Liver (tissue), 9 donors: ENCODE measurements around the gene LRPPRC. TPM values are rescaled to one million over a fixed set of nuclear protein-coding genes. Genes with fewer than 3 reads are reported as not detected.

Source experiments
- DNase-seq: peaks from one replicate; pipeline ENCODE4 v3.0.0-alpha.2; 2017; ENCODE audit warnings: low spot score
- H3K27ac ChIP-seq, 2 donors: one replicate each; pipeline ENCODE4 v1.7.0; 2013; ENCODE audit warnings: inconsistent platforms in 2 of 2, low read length in 2 of 2, control low read depth in 1 of 2, low read depth in 1 of 2, mild to moderate bottlenecking in 1 of 2
- H3K27me3 ChIP-seq, 4 donors: one replicate each; pipeline versions ENCODE4 v1.6.1 to v1.7.0; 2013; ENCODE audit warnings: low read length in 3 of 4, inconsistent platforms in 1 of 4, mild to moderate bottlenecking in 1 of 4, moderate library complexity in 1 of 4; ENCODE audit not compliant: control insufficient read depth in 4 of 4, insufficient read depth in 4 of 4
- H3K36me3 ChIP-seq, 4 donors: one replicate each; pipeline versions ENCODE4 v1.6.1 to v1.7.0; 2013; ENCODE audit warnings: low read length in 3 of 4, mild to moderate bottlenecking in 3 of 4, low read depth in 1 of 4, moderate library complexity in 1 of 4; ENCODE audit not compliant: control insufficient read depth in 4 of 4, insufficient read depth in 3 of 4
- H3K4me1 ChIP-seq, 4 donors: one replicate each; pipeline versions ENCODE4 v1.6.1 to v1.7.0; 2013; ENCODE audit warnings: low read length in 3 of 4, mild to moderate bottlenecking in 3 of 4, moderate library complexity in 1 of 4; ENCODE audit not compliant: control insufficient read depth in 4 of 4, insufficient read depth in 4 of 4
- H3K4me3 ChIP-seq, 3 donors: one replicate each; pipeline versions ENCODE4 v1.6.1 to v1.7.0; 2013; ENCODE audit warnings: low read length in 3 of 3, control low read depth in 1 of 3, low read depth in 1 of 3, mild to moderate bottlenecking in 1 of 3
- H3K9ac ChIP-seq, 2 donors: one replicate each; pipeline ENCODE4 v1.7.0; 2013; ENCODE audit warnings: low read length in 2 of 2, mild to moderate bottlenecking in 2 of 2, moderate library complexity in 2 of 2, control low read depth in 1 of 2, low read depth in 1 of 2
- H3K9me3 ChIP-seq, 4 donors: one replicate each; pipeline versions ENCODE4 v1.6.1 to v1.7.0; 2013; ENCODE audit warnings: low read length in 3 of 4; ENCODE audit not compliant: control insufficient read depth in 4 of 4
- CTCF ChIP-seq: fragments of 150-350 bp; IDR thresholded peaks from 2 replicates; pipeline ENCODE4 v1.5.1; 2017; ENCODE audit warnings: improper control_type of control experiment, low read depth, low read length; ENCODE audit not compliant: missing input control
- EGR1 ChIP-seq, 2 donors: IDR thresholded peaks; 2 replicates each; pipeline ENCODE4 v1.6.1; 2016 to 2018; ENCODE audit warnings: antibody characterized with exemption in 2 of 2, low read depth in 2 of 2
- FOXA1 ChIP-seq: IDR thresholded peaks from 2 replicates; pipeline ENCODE4 v1.6.1; 2016; ENCODE audit warnings: antibody characterized with exemption
- GABPA ChIP-seq, 2 donors: IDR thresholded peaks in 1 of 2; conservative IDR thresholded peaks in 1 of 2; 2 replicates each; pipeline ENCODE4 v1.6.1; 2016; ENCODE audit warnings: antibody characterized with exemption in 2 of 2, mild to moderate bottlenecking in 1 of 2, moderate library complexity in 1 of 2
- HNF4A ChIP-seq, 2 donors: conservative IDR thresholded peaks; 2 replicates each; pipeline ENCODE4 v1.6.1; 2016; ENCODE audit warnings: antibody characterized with exemption in 2 of 2, mild to moderate bottlenecking in 2 of 2
- HNF4G ChIP-seq: IDR thresholded peaks from 2 replicates; pipeline ENCODE4 v1.6.1; 2016; ENCODE audit warnings: antibody characterized with exemption
- JUND ChIP-seq, 2 donors: IDR thresholded peaks; 2 replicates each; pipeline ENCODE4 v1.6.1; 2016; ENCODE audit warnings: antibody characterized with exemption in 2 of 2
- MAX ChIP-seq: IDR thresholded peaks from 2 replicates; pipeline ENCODE4 v1.6.1; 2016; ENCODE audit warnings: antibody characterized with exemption
- NR2F2 ChIP-seq: IDR thresholded peaks from 2 replicates; pipeline ENCODE4 v1.6.1; 2016; ENCODE audit warnings: antibody characterized with exemption
- RAD21 ChIP-seq, 2 donors: IDR thresholded peaks; 2 replicates each; pipeline ENCODE4 v1.6.1; 2016; ENCODE audit warnings: antibody characterized with exemption in 2 of 2, mild to moderate bottlenecking in 2 of 2
- REST ChIP-seq: IDR thresholded peaks from 2 replicates; pipeline ENCODE4 v1.6.1; 2016; ENCODE audit warnings: antibody characterized with exemption, mild to moderate bottlenecking
- RXRA ChIP-seq, 2 donors: IDR thresholded peaks; 2 replicates each; pipeline ENCODE4 v1.6.1; 2017 to 2018; ENCODE audit warnings: antibody characterized with exemption in 2 of 2, mild to moderate bottlenecking in 1 of 2
- SP1 ChIP-seq: IDR thresholded peaks from 2 replicates; pipeline ENCODE4 v1.6.1; 2018; ENCODE audit warnings: antibody characterized with exemption, mild to moderate bottlenecking
- TAF1 ChIP-seq: conservative IDR thresholded peaks from 2 replicates; pipeline ENCODE4 v1.6.1; 2016; ENCODE audit warnings: antibody characterized with exemption, mild to moderate bottlenecking
- YY1 ChIP-seq: IDR thresholded peaks from 2 replicates; pipeline ENCODE4 v1.6.1; 2016; ENCODE audit warnings: antibody characterized with exemption, mild to moderate bottlenecking
- WGBS: extraction: QIAGEN DNeasy Blood & Tissue Kit; methylation state at CpG from one replicate; pipeline ENCODE4 v1.1.7; 2013; 5-methylcytosine and 5-hydroxymethylcytosine counted together
- polyA plus RNA-seq, 2 donors: library from polyadenylated mRNA; stranded (reverse) in 1 of 2; unstranded in 1 of 2; fragments of 200-250 nt in 1 of 2; fragments of >200 nt in 1 of 2; fragmentation: Nextera tagmentation in 1 of 2; extraction: Ambion mirVana in 1 of 2; gene quantifications; one replicate each; pipeline versions ENCODE4 v1.2.1 to v1.2.3, GENCODE V29; 2013 to 2015
- total RNA-seq, 2 donors: library from RNA; depleted of rRNA; stranded (reverse); fragments of >200 nt; gene quantifications; one replicate each; pipeline ENCODE4 v1.2.3, GENCODE V29; 2014
- TF ChIP-seq, protein P1 (sequence below): IDR thresholded peaks from 2 replicates; pipeline ENCODE4 v1.6.1; 2016; ENCODE audit warnings: antibody characterized with exemption
- TF ChIP-seq, protein P2 (sequence below): IDR thresholded peaks from 2 replicates; pipeline ENCODE4 v1.6.1; 2016; ENCODE audit warnings: antibody characterized with exemption
- donor health status: healthy.
- donor health status: healthy.
- donor health status: healthy.
- donor health status: healthy.
- donor health status: healthy.

Gene LRPPRC
- total and polyA plus RNA-seq, 4 donors: 24.5 to 62.3 (median 34.4) TPM

- TF ChIP-seq, protein P1, sequence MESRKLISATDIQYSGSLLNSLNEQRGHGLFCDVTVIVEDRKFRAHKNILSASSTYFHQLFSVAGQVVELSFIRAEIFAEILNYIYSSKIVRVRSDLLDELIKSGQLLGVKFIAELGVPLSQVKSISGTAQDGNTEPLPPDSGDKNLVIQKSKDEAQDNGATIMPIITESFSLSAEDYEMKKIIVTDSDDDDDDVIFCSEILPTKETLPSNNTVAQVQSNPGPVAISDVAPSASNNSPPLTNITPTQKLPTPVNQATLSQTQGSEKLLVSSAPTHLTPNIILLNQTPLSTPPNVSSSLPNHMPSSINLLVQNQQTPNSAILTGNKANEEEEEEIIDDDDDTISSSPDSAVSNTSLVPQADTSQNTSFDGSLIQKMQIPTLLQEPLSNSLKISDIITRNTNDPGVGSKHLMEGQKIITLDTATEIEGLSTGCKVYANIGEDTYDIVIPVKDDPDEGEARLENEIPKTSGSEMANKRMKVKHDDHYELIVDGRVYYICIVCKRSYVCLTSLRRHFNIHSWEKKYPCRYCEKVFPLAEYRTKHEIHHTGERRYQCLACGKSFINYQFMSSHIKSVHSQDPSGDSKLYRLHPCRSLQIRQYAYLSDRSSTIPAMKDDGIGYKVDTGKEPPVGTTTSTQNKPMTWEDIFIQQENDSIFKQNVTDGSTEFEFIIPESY: no peak
- no peak for TF ChIP-seq RAD21 (IDR thresholded peaks at IDR 0.05)
These were observed 98.3 kb downstream of the LRPPRC start (continued) for GRCh38 chr2:43897492-43897891.

- Histone ChIP-seq H3K4me3 (no peak overlapping the region), H3K9me3 (no peaks in the 10 kb centered on the region), H3K36me3 (peaks cover 8 to 36% (median 21%) of the 10 kb centered on the region in 4 donors), H3K27ac (no peak overlapping the region), H3K27me3 (no peaks in the 10 kb centered on the region), H3K9ac (no peak overlapping the region), H3K4me1 (peaks cover 2 to 19% (median 10%) of the 10 kb centered on the region in 4 donors)
- no peak for TF ChIP-seq HNF4A (conservative IDR thresholded peaks at IDR 0.05)
- no peak for TF ChIP-seq YY1
- TF ChIP-seq HNF4G: no peak
- TF ChIP-seq RAD21 (IDR thresholded peaks at IDR 0.05): no peak
- TF ChIP-seq NR2F2: no peak
- no peak for TF ChIP-seq SP1
- no peak for TF ChIP-seq CTCF
- no peak for TF ChIP-seq JUND (IDR thresholded peaks at IDR 0.05)
- TF ChIP-seq, protein P2, sequence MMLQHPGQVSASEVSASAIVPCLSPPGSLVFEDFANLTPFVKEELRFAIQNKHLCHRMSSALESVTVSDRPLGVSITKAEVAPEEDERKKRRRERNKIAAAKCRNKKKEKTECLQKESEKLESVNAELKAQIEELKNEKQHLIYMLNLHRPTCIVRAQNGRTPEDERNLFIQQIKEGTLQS: no peak
- no peak for TF ChIP-seq TAF1
- no peak for TF ChIP-seq FOXA1
- no peak for DNase-seq
- 53% methylated on average over 1 of the region's 1 CpG for WGBS
These were observed 98.9 kb downstream of the LRPPRC start for GRCh38 chr2:43896906-43897305.

GRCh38 chr2:43894743-43895142, 101.0 kb downstream of the LRPPRC start:
- WGBS: 96% methylated on average over 2 of the region's 2 CpGs
- TF ChIP-seq YY1 (no peak), FOXA1 (no peak), NR2F2 (no peak), JUND (IDR thresholded peaks at IDR 0.05) (no peak), HNF4G (no peak), RXRA (IDR thresholded peaks at IDR 0.05) (no peak), REST (no peak), GABPA (IDR thresholded peaks at IDR 0.05 in 1 of 2, conservative IDR thresholded peaks at IDR 0.05 in 1 of 2) (no peak), MAX (no peak), HNF4A (conservative IDR thresholded peaks at IDR 0.05) (no peak), EGR1 (IDR thresholded peaks at IDR 0.05; ENCODE audit: low read depth in 2 of 2) (no peak), RAD21 (IDR thresholded peaks at IDR 0.05) (no peak), CTCF (no peak)
- TF ChIP-seq, protein P2: no peak
- TF ChIP-seq, protein P1: no peak

More at GRCh38 chr2:43894743-43895142, 101.0 kb downstream of the LRPPRC start:
- no peak overlapping the region for H3K9ac ChIP-seq
- no peaks in the 10 kb centered on the region for H3K9me3 ChIP-seq
- no peak overlapping the region for H3K27ac ChIP-seq
- peaks cover 2 to 19% (median 10%) of the 10 kb centered on the region in 4 donors for H3K4me1 ChIP-seq
- no peak overlapping the region for H3K4me3 ChIP-seq
- peaks cover 4 to 40% (median 27%) of the 10 kb centered on the region in 4 donors for H3K36me3 ChIP-seq
- H3K27me3 ChIP-seq: no peaks in the 10 kb centered on the region
- DNase-seq: no peak
